Keratinocyte (primary cell): Measurements from ENCODE around the gene PTPN6. TPM values are rescaled to one million over a fixed set of nuclear protein-coding genes. Genes with fewer than 3 reads are reported as not detected.
A peak's percentile ranks its signal among the peaks of the same experiment; 100 is the strongest.

Source experiments
- DNase-seq: peaks from one replicate; pipeline ENCODE4 v3.0.0-alpha.2; 2011; ENCODE audit warnings: low read depth, missing footprints, low spot score
- FAIRE-seq: peaks from 2 replicates; lab custom pipeline; 2011; peaks lifted over from hg19 to GRCh38; lab: Jason Lieb, UNC
- H2AFZ ChIP-seq: 2 replicates; pipeline ENCODE4 v1.6.0; 2012; ENCODE audit warnings: low read length, control low read depth, inconsistent platforms; ENCODE audit not compliant: control insufficient read depth
- H3K27ac ChIP-seq: 2 replicates; pipeline ENCODE4 v1.5.1; 2011; ENCODE audit warnings: low read length; ENCODE audit not compliant: control insufficient read depth, insufficient read depth
- H3K27me3 ChIP-seq: 3 replicates; pipeline ENCODE4 v1.6.0; 2011; ENCODE audit warnings: low read length; ENCODE audit not compliant: control insufficient read depth, insufficient read depth; ENCODE audit errors: extremely low read depth
- H3K36me3 ChIP-seq, 2 experiments: 2 replicates in 1 of 2; 3 replicates in 1 of 2; pipeline ENCODE4 v1.5.1; 2011; ENCODE audit warnings: low read length in 2 of 2, mild to moderate bottlenecking in 1 of 2; ENCODE audit not compliant: control insufficient read depth in 2 of 2, insufficient read depth in 2 of 2; ENCODE audit errors: extremely low read depth in 1 of 2
- H3K4me1 ChIP-seq: 3 replicates; pipeline ENCODE4 v1.5.1; 2011; ENCODE audit warnings: low read length; ENCODE audit not compliant: control insufficient read depth, insufficient read depth; ENCODE audit errors: extremely low read depth
- H3K4me2 ChIP-seq: 3 replicates; pipeline ENCODE4 v1.6.0; 2011; ENCODE audit warnings: low read depth, low read length; ENCODE audit not compliant: control insufficient read depth, insufficient read depth; ENCODE audit errors: extremely low read depth
- H3K4me3 ChIP-seq, 3 experiments: fragments of 200-600 bp in 1 of 3; sonication (generic) in 1 of 3; 2 replicates in 2 of 3; 3 replicates in 1 of 3; pipeline ENCODE4 v1.5.1; 2011 to 2016; ENCODE audit warnings: low read length in 3 of 3, mild to moderate bottlenecking in 3 of 3, control low read depth in 2 of 3, inconsistent platforms in 1 of 3, low read depth in 1 of 3, mixed read lengths in 1 of 3, mixed run types in 1 of 3, moderate library complexity in 1 of 3; ENCODE audit not compliant: control insufficient read depth in 2 of 3, insufficient read depth in 2 of 3; ENCODE audit errors: extremely low read depth in 1 of 3
- H3K79me2 ChIP-seq: 2 replicates; pipeline ENCODE4 v1.6.0; 2012; ENCODE audit warnings: low read length; ENCODE audit not compliant: control insufficient read depth, insufficient read depth
- H3K9ac ChIP-seq: 3 replicates; pipeline ENCODE4 v1.6.0; 2011; ENCODE audit warnings: low read length; ENCODE audit not compliant: control insufficient read depth, insufficient read depth; ENCODE audit errors: extremely low read depth
- H3K9me1 ChIP-seq: 3 replicates; pipeline ENCODE4 v1.6.0; 2011; ENCODE audit warnings: low read length; ENCODE audit not compliant: control insufficient read depth, insufficient read depth; ENCODE audit errors: extremely low read depth
- H3K9me3 ChIP-seq: 2 replicates; pipeline ENCODE4 v1.5.1; 2012; ENCODE audit warnings: low read depth, low read length; ENCODE audit not compliant: control insufficient read depth
- H4K20me1 ChIP-seq: 3 replicates; pipeline ENCODE4 v1.6.0; 2011; ENCODE audit warnings: low read length; ENCODE audit not compliant: control insufficient read depth, insufficient read depth; ENCODE audit errors: extremely low read depth
- CTCF ChIP-seq, 3 experiments: IDR thresholded peaks in 1 of 3; conservative IDR thresholded peaks in 1 of 3; optimal IDR thresholded peaks in 1 of 3; 2 replicates in 2 of 3; 3 replicates in 1 of 3; pipeline versions ENCODE3 to v1.5.1; 2011; ENCODE audit warnings: low read length in 3 of 3, mild to moderate bottlenecking in 3 of 3, moderate library complexity in 2 of 3, control low read depth in 1 of 3, inconsistent platforms in 1 of 3; ENCODE audit not compliant: insufficient read depth in 2 of 3; ENCODE audit errors: extremely low read depth in 1 of 3
- EZH2 ChIP-seq: IDR thresholded peaks from one replicate; pipeline ENCODE4 v1.6.1; 2012; ENCODE audit warnings: inconsistent platforms, mild to moderate bottlenecking, low read length, moderate library complexity
- dilution Hi-C: fragments of 300-500 bp; cut with MboI; formaldehyde crosslinking; loops from one replicate; pipeline ENCODE4 v1.7.0; 2020; ENCODE audit warnings: low sequenced_read_pairs; ENCODE audit not compliant: extremely low pct_ligation_motif_present
- polyA plus RNA-seq, 5 experiments: library from polyadenylated mRNA; depleted of rRNA in 3 of 5; stranded (reverse) in 3 of 5; stranded (forward) in 1 of 5; unstranded in 1 of 5; fragments of >200 nt; gene quantifications; 1 replicate in 1 of 5; 2 replicates in 3 of 5; 3 replicates in 1 of 5; pipeline versions ENCODE4 v1.2.1 to v1.2.3, GENCODE V29; 2011 to 2012; ENCODE audit warnings: missing spikeins in 2 of 5, low read depth in 1 of 5, low replicate concordance in 1 of 5

PTPN6 gene
- polyA plus RNA-seq, 1 donor (not counting 4 experiments of a cell fraction or from before 2014, with no cell fraction given) = 18.7 TPM

GRCh38 chr12:7004840-7005239 is 53.7 kb downstream of the PTPN6 start:
- H3K4me1 ChIP-seq = no peaks in the 10 kb centered on the region
- no peak for FAIRE-seq
- H3K9ac ChIP-seq = no peak overlapping the region
- TF ChIP-seq CTCF (optimal IDR thresholded peaks at IDR 0.05 in 1 of 3, IDR thresholded peaks at IDR 0.05 in 1 of 3, conservative IDR thresholded peaks at IDR 0.05 in 1 of 3; ENCODE audit: extremely low read depth in 1 of 3, insufficient read depth in 2 of 3, low read length in 3 of 3) (no peak), EZH2 (no peak)
- H3K4me2 ChIP-seq = no peak overlapping the region
- no peaks in the 10 kb centered on the region for H3K9me1 ChIP-seq
- dilution Hi-C loops = no loop called here
- H3K36me3 ChIP-seq = peaks cover 0 to 4% of the 10 kb centered on the region in 2 experiments
- no peaks in the 10 kb centered on the region for H3K27me3 ChIP-seq
- H3K4me3 ChIP-seq = no peak overlapping the region
- no peaks in the 10 kb centered on the region for H3K79me2 ChIP-seq
- no peak for DNase-seq
- no peak overlapping the region for H3K27ac ChIP-seq
- no peaks in the 10 kb centered on the region for H3K9me3 ChIP-seq
- no peak overlapping the region for H2AFZ ChIP-seq
- H4K20me1 ChIP-seq = no peaks in the 10 kb centered on the region

- TF ChIP-seq CTCF (optimal IDR thresholded peaks at IDR 0.05 in 1 of 3, IDR thresholded peaks at IDR 0.05 in 1 of 3, conservative IDR thresholded peaks at IDR 0.05 in 1 of 3; ENCODE audit: extremely low read depth in 1 of 3, insufficient read depth in 2 of 3, low read length in 3 of 3) = no peak
- TF ChIP-seq EZH2 = no peak
- FAIRE-seq (peak; percentile 63), DNase-seq (no peak)
- Histone ChIP-seq H2AFZ (no peak overlapping the region), H3K27ac (no peak overlapping the region), H3K27me3 (no peaks in the 10 kb centered on the region), H3K4me2 (no peak overlapping the region), H3K9me3 (no peaks in the 10 kb centered on the region), H3K9me1 (no peaks in the 10 kb centered on the region), H3K36me3 (peaks cover 0 to 4% of the 10 kb centered on the region in 2 experiments), H3K4me3 (no peak overlapping the region), H3K4me1 (no peaks in the 10 kb centered on the region), H3K9ac (no peak overlapping the region), H3K79me2 (peaks cover 1% of the 10 kb centered on the region), H4K20me1 (no peaks in the 10 kb centered on the region)
- dilution Hi-C loops = no loop called here
Observed at GRCh38 chr12:7005311-7005710, 54.2 kb downstream of the PTPN6 start.
